ENCODE results near the gene SYNDIG1.

- TF ChIP-seq CTCF (IDR thresholded peaks at IDR 0.05): no peak
- TF ChIP-seq POLR2A (IDR thresholded peaks at IDR 0.05): no peak
These were observed 28.4 kb downstream of the SYNDIG1 start for GRCh38 chr20:24497851-24498250.
